Measurements from ENCODE around the gene ASB6.
"Not testable (repeated sequence)": the region's sequence is repeated elsewhere in the genome, so short reads cannot be mapped to it uniquely, and the experiment has no call there.

ASB6 gene

DNA sequence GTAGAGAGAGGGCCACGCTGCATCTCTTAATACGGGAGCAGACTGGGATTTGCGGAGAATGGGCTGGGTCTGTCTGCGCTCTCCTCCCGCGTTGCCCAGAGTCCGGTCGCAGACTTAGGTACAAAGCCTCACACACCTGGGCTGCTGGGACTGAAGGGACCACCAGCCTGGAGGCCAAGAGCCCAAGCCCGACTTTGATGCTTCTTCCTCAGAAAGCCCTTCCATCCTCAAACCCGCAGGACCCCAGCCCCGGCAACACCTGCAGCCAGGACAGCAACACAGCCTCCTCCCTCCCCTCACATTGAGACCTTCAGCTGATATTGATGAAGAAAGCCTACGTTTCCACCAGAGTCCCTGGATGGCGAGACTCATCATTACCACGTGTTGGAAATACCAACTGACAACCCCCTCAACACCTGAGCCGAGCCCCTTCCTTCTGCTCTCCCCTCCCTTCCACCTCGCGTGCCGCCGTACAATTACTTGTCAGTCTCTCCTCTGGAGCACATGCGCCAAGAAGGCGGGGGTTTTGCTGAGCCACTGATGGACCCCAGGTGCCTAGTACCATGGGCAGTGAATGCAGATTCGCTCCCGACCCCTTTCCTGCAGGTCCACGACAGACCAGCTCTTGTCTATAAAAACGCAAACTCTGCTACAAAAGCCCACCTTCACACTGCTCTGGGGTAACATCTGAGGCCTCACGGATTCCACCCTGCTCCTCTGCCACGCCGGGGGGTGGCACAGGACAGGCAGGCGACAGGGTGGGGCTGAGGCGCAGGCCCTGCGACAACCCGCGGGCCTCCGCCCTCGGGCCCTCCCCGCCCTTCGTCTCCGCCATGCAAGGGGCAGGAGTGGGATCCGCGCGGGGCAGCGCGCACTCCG, 841 bp downstream of the ASB6 start:
- DNase-seq = no peak

DNA sequence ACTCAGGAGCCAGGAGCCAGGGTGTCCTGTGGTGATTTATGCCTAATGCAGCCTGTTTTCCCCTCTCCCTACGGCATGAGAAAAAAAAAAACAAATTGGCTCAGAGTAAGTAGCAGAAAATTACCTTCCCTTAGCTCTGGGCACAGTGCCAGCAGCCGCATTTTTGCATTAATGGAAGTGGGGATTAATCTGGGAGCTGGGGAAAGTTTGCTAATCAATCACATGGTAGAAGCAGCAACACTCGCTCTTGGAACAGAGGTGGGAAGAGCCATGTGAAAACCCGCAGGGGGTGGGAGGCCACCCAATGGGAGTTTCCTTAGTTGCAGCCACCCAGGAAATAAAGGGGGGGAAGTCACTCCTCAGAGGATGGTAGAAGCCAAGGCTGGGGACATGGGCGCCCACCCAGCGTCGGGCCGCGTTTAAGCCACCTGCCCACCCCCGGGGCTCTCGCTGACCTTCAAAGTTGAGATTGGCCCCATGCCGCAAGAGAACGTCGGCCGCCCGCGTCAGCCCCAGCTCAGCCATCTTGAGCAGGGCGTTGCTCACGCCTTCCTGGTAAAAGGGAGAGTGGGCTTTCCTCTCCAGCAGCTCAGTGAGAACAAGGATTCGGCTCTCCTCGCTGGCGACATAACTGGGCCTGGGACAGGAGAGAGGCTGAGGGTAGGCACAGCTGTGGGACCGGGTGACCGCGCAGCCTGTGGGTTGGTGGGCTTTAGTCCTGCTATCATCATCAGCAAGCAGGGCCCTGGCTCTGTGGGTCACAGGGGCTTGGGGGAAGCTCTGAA, 1.7 kb downstream of the ASB6 start:
- DNase-seq = no peak

DNA sequence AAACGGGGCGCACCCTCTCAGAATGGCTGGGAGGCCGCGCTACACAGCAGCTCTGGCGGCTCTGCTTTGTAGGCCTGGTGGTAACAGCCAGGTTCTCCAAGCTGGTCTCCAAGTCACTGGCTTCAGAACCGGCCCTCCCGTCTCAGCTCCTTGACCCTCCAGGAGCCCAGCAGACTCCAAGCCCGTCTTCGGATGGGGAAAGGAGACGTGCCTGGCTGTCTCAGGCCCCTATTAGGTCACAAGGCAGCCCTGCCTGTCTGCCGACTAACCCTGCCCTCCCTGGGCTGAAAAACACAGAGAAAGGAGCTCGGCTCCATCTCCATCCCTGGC, 2.2 kb downstream of the ASB6 start:
- no peak for DNase-seq

DNA sequence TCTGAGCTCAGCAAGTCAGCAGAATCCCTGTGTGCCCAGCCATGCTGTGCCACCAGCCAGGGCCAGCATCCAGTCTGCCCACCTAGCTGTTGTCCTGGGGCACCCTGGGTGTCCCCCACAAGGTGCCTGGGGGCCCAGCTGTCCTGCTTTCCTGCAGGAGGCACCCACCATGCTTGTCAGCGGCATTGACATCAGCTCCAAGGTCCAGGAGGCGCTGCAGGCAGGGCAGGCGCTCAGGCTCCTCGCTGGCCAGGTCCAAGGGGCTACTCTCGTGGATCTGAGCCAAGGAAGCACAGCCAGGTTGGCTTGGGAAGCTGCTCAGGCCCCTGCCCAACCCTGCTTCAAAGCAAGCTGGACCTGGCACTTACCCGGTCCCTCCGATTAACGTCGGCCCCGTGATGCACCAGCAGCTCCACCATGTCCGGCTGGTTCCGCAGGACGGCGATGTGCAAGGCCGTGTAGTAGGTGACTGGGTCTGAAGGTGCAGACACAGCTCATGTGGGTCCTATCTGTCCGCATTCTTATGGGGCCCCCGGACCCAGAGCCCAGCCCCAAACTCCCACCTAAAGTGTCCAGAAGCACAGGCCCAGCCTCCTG, 2.8 kb downstream of the ASB6 start:
- no peak for DNase-seq

DNA sequence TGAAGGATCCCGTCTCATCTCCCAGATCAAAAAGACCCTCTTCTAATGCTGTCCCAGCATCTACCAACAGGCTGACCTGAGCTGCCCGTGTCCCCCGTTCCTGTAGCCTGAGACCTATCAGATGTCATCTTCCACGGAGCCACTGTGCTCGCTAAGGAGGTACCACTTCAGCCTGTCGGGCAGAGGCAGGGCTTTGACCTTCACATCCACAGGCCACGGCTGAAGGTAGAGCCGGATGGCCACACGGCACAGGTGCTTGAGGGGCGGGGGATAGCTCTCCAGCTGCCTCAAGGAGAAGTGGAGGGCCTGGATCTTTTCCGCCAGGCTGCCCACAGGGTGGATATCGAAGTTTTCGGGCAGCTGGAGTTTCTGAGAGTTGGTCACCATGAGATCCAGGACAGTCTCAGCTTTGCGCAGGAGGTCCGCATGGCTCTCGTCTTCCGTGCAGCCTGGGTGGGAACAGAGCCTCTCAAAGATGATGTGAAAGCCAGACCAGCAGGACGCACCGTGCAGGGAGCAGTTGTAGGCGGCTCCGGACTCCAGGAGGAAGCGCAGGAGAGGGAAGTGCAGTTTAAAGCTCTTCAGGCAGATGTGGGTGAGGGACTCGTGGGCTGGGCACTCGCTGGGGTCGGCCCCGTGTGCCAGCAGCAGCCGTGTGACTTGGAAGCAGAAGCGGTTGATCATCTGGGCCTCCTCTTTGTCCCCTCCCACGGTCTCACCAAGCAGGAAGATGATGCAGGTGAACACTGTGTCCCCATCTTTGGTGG, 4.1 kb downstream of the ASB6 start:
- DNase-seq = no peak

DNA sequence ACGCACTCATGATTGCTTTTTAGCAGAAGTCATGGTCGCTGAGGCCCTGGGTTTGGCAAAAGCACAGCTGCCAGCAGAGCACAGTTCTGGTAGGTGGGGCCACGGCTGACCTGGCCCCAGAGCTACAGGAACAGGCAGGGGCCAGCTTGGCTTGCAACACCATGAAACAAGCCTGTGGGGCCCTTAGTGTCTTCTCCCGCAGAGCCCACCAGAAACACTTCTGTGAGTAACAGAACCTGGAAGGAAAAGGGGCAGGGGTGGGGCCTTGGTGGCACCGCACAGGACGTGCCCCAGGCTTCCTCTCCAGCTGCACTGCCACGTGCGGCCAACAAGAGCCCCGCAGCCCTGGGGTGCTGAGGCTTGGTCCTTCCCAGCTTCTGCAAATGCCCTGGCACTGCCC, 4.8 kb downstream of the ASB6 start:
- no peak for DNase-seq

DNA sequence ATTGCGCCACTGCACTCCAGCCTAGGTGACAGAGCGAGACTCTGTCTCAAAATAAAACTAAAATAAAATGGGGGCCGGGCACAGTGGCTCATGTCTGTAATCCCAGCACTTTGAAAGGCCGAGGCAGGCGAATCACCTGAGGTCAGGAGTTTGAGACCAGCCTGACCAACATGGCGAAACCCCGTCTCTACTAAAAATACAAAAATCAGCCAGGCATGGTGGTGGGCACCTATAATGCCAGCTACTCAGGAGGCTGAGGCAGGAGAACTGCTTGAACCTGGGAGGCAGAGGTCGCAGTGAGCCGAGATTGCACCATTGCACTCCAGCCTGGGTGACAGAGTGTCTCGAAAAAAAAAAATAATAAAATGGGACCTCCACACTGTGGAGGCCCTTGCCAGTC, 5.6 kb downstream of the ASB6 start:
- not testable (repeated sequence) for DNase-seq

DNA sequence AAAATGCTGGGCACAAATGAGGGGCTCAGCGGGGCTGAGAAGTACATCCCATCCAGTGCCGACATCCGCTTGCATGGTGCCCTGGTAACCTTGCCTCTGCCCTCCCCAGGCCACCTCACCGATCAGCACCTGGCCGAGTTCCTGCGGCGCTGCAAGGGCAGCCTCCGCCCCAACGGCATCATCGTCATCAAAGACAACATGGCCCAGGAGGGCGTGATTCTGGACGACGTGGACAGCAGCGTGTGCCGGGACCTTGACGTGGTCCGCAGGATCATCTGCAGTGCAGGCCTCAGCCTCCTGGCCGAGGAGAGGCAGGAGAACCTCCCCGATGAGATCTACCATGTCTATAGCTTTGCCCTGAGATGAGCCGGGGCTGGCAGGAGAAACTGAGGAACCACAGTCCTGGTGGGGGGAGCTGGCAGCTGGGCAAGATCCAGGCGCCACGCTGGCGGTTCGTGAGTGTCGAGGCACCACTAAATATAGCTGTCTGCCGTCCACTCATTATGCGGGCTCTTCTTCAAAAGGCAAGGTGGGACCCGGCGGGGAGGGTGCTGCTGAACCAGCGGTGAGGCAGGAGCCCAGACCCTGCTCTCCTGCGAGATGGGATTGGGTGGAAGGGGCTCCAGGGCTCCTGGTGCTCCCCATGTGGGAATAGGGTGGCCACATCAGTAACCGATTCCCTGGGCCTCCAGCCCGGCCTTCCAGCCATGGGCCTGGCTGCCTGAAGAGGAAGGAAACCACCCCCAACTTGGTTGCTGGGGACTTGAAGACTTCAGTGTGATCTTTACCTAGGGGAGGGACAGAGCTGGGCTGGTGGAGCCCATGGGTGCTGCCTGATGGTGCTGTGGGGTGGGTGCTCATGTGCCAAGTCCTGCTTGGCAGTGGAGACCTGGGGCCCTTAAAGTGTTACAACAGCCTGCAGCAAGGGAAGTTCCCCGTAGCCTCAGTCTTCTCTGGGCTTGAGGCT, 6.6 kb downstream of the ASB6 start:
- DNase-seq = no peak

DNA sequence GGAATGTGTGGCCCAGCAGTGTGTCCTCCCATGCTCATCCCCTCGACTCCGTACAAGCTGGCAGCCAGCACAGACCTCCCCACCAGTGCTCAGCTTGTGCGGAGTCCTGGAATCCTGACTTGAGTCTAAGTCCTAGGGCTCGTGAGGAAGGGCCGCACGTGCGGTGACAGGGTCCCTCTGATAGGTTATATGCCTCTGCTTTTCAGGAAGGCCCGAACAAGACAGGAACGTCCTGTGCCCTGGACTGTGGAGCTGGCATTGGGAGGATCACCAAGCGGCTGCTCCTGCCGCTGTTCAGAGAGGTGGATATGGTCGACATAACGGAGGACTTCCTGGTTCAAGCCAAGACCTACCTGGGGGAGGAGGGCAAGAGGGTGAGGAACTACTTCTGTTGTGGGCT, 8.1 kb downstream of the ASB6 start:
- no peak for DNase-seq

DNA sequence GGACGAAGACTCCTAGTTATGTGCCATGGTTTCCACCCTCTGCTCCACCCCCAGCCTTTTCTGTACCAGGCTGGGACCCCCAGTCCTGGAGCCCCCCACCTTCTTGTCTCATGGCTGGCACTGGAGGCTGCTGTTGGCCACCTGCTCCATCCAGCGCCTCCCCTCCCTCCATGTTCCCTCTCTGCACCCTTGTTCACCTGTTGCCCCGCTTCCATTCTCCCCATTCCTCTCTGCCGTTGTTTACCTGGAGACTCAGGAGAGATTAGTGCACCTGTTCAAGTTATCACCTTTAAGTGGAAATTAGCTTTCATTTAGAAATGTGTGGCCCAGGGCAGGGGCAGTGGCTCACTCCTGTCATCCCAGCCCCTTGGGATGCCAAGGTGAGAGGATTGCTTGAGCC, 8.7 kb downstream of the ASB6 start:
- no peak for DNase-seq

DNA sequence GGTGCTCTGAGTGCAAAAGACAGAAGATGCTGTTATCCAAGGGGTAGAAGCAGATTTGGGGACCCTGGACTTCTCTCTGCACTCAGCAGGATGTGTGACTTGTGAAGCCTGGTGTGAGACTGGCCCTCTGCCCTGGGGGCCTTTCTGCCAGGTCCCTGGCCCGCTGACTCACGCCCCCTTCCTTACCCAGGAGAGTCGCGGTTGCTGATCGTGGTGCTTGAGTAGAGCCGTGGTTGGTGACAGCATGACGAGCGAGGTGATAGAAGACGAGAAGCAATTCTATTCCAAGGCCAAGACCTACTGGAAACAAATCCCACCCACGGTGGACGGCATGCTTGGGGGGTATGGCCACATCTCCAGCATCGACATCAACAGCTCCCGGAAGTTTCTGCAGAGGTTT, 9.5 kb downstream of the ASB6 start:
- no peak for DNase-seq

DNA sequence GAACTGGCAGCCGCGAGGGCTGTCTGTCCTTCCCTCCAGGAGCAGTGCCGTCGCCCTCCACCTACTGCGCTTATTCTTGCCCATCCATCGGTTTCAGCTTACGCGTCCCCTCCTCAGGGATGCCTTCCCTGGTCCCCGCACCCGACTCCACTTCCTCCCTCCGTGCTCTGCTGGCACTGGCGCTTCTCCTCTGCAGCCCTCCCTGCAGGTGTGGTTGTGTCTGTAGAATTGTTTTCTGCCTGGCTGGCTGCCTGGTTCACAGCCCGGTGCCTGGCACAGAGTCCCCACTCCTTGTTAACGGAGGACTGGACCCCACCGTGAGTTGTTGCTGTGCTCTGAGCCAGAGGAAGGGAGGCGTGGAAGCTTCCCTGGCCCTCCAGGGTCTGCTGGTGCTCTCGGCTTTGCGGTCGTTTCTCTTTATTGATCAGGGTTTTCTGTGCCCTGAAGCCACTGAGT, 10.2 kb downstream of the ASB6 start:
- DNase-seq = no peak

DNA sequence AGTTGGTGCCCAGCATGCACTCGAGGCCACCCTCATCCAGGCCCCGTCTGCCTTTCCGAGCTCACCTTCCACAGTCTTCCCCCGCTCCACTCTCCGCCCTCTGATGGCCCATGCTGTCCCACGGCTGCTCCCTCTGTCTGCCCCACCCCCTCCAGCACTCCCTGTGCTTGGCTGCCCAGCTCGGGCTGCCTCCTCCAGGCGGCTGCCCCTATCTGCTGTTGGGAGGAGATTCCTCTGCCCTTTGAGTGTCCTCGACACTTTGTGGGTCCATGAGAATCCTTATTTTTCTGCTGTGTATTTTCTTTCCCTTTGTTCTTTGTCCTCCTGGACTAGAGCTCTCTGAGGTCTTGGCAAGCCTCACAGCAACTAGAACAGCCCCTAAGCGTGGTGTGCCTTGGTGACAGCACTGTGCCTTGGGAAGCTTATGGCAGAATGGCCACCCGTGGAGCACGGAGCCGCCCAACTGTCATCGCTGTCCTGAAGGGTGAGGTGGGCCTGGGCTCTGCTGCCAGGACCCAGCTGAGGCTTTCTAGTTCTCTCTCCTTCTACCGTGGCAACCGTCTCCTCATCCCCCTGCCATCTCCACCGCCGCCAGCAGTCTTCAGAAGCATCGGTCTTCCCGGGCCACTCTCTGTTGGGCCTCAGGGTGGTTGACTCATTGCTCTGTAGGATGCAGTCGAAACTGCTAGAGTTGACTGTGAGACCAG, 10.8 kb downstream of the ASB6 start:
- no peak for DNase-seq

DNA sequence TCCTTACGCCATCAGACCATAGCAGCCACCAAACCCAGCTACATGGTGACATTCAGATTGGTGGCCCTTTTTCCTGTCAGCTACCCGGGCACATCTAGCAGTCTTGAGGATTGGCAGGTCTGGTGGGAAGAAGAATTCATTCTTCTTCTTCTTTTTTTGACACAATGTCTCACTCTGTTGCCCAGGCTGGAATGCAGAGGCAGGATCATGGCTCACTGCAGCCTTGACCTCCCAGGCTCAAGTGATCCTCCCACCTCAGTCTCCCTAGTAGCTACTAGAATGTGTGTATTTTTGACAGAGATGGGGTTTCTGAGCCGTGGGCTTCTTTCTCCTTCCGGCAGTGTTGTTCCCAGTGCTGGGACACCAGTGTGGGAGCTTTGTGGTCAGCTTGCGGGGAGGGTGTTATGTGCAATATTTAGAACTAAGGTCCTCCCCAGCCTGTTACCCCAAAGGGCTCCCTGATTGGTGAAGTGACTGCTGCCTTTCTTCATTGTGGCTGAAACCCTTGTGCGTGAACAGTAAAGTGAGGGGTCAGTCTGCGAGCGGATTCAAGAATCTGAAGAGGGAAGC, 12.6 kb downstream of the ASB6 start:
- DNase-seq = no peak

DNA sequence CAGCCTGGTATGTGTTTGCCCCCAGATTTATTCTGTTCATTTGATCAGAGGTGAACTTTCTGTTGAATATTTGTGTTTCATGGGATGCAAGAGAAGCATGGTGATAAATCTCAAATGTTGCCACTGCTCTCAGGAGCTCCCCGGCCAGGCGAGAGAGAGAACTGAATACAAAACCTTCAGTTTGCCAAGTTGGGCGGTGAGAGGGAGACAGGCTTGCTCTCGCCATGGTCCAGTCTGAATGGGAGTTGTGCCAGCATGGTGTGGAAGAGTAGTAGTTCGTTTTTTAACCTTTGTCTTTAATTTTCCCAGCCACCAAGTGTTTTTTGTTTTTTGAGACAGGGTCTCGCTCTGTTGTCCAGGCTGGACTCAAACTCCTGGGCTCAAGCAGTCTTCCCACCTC, 13.2 kb downstream of the ASB6 start:
- no peak for DNase-seq

DNA sequence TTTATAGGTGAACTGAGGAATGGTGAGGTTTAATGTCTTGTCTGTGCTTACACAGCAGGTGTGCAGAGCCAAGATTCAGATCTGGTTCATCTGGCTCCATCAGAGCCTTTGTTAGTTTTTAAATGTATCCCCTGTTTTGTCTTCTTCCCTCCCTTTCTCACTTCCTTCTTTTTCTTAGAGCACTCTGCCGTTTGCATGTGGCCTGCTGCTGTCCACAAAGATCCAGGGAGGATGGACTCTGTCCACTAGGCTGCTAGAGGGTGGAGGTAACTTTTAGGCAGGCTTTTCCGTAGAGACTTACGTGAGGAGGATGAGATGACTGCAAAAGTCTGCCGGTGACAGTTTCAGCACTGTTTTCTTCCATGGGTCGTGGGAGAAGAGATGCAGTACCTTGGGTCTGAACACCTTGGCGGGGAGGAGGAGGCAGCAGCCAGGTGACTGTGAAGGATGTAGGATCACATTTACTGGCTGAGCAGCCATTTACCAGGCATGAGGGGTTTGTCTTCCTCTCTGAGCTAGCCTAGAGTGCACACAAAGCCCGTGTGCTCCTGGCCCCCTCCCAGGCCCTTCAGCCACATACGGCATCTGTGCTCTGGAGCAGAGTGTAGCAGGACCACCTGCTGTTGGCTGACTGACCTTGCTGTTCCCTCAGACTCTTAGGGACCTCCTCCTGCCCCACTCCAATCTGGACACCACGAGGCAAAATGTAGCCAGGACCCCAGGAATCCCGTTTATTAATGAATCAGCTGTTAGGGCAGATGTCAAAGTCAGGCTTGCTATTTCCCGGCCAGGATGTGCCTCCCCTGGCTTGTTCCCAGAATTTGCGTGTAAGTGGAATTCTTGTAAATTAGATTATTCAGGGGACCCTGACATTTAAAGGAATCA, 14.2 kb downstream of the ASB6 start:
- DNase-seq = no peak

DNA sequence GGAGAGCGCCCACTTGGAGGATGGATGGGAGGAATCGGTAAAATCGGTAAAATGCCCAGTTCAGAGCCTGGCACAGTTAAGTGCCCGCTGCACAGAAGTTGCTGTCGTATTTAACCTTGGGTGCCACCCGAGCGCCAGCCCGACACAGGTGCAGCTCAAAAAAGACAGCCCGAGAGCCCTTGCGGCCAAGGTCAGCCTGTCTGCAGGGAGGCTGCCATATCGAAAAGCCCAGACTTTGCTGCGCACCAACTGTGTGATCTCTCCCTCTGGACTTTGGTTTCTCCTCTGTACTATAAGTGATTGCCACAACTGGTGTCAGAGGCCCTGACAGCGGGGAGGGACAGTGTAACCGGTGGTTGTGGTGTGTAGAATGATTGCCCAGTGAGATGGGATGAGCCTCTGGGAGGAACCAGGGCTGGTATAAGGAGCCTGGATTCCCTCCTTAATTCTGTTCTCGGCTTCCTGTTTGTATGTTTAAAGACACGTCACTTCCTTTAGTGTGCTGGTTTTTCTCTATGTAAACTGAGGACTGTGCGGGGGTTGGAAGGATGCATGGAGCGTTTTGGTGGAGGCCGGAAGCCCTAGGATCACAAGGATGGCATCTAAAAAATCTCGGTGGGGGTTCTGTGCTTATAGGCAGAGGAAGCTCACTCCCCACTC, 15.2 kb downstream of the ASB6 start:
- DNase-seq = peak; percentile 76

DNA sequence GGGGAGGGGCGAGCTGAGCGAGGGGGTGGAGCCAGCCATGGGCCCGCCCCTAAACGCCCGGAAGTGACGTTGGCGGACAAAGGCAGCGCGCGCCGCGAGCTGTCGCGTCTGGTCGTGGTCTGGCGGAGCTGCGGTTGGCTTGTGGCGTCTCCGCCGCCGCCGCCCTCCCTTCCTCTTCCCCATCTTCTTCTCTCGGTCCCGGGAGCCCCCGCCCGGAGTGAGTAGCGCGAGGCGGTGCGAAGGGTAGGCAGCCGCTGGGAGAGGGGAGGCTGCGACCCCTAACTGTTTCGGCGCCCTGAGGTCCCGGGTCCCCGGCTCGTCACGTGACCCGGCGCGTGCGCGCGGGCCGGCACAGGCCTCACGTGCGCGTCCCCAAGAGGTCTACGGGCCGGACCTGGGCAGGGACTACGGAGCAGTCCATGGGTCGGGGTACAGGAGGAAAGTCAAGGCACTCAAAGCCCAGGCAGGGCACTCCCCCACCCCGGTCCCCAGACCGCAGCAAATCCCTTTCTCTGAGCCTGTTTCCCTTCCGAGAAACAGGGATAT, 15.8 kb downstream of the ASB6 start, which contains the start of gene NTMT1:
Gene NTMT1, plus strand, starts transcription at position 85 of the 546 bp plus-strand sequence. CDS start 6,541 bp downstream, outside the sequence.
- peak; percentile 92 for DNase-seq

DNA sequence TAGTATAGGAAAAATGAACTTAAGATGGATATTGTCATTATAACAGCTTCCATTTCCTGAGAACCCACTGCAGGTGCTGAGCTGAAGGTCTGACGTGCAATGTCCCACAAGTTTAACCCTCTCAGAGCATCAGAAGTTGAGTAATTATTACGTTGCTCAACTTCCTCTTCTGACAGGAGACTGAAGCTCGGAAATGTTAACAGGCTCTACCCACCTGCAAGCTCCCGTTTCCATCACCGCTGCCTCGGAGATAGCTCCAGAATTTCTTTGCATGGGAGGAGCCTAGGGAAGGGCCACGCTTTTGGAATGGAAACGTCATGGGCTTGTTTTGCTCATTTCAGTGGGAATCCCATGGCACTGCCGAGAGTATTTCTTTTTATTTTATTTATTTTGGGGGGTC, 17.0 kb downstream of the ASB6 start:
- DNase-seq = peak; percentile 74
